ENCODE data around the gene CMC2.
A peak's percentile ranks its signal among the peaks of the same experiment; 100 is the strongest.

GRCh38 chr16:81035398-81035974 lies 28.8 kb upstream of the CMC2 start, which contains the start of gene ATMIN:
- 0 out of 2 replicates have a peak, but pooled peaks have one; percentile 34 for TF ChIP-seq TAF1 (IDR thresholded peaks at IDR 0.05; ENCODE audit: borderline replicate concordance, insufficient read depth, low read length)
- TF ChIP-seq REST (IDR thresholded peaks at IDR 0.05; ENCODE audit: insufficient read depth in 1 of 2, low read depth in 2 of 2, low read length in 2 of 2), result no peak
